C4-2B (cell line): ENCODE results near the gene RNF138.
"Not testable (repeated sequence)": the region's sequence is repeated elsewhere in the genome, so short reads cannot be mapped to it uniquely, and the experiment has no call there.

Experiments used
- CTCF ChIP-seq: fragments of 450-650 bp; conservative IDR thresholded peaks from 2 replicates; pipeline ENCODE4 v1.5.1; 2017; ENCODE audit warnings: mild to moderate bottlenecking
- ZFX ChIP-seq: fragments of 450-650 bp; IDR thresholded peaks from 2 replicates; pipeline ENCODE4 v1.6.1; 2017

- TF ChIP-seq CTCF, ZFX: not testable (repeated sequence)
Observed at GRCh38 chr18:32158631-32159030, 67.0 kb downstream of the RNF138 start.
